ENCODE results near the gene TYW1B. TPM values are rescaled to one million over a fixed set of nuclear protein-coding genes. Genes with fewer than 3 reads are reported as not detected.
"Not testable (repeated sequence)": the region's sequence is repeated elsewhere in the genome, so short reads cannot be mapped to it uniquely, and the experiment has no call there.

The TYW1B gene
- total RNA-seq, 4 donors from 2014 or later = 2.8 to 20.0 (median 10.1) TPM

- TF ChIP-seq CTCF (IDR thresholded peaks at IDR 0.05) = no peak
- TF ChIP-seq POLR2A (IDR thresholded peaks at IDR 0.05) = no peak
- Histone ChIP-seq H3K4me3 (no peak overlapping the region), H3K27me3 (no peaks in the 10 kb centered on the region), H3K9me3 (no peaks in the 10 kb centered on the region), H3K36me3 (no peaks in the 10 kb centered on the region), H3K27ac (no peak overlapping the region), H3K4me1 (no peaks in the 10 kb centered on the region)
- DNase-seq = no peak
- intact Hi-C loops (cut with DNase I; ENCODE audit: low total_unique reads) = no loop called here
These were observed 117.0 kb downstream of the TYW1B start for GRCh38 chr7:72710983-72711382.

- no peaks in the 10 kb centered on the region for H3K9me3 ChIP-seq
- H3K4me1 ChIP-seq = no peaks in the 10 kb centered on the region
- H3K36me3 ChIP-seq = no peaks in the 10 kb centered on the region
- H3K4me3 ChIP-seq = no peak overlapping the region
- TF ChIP-seq POLR2A (IDR thresholded peaks at IDR 0.05) (no peak), CTCF (IDR thresholded peaks at IDR 0.05) (no peak)
- no peak for DNase-seq
- H3K27me3 ChIP-seq = no peaks in the 10 kb centered on the region
- H3K27ac ChIP-seq = no peak overlapping the region
- intact Hi-C loops (cut with DNase I; ENCODE audit: low total_unique reads) = no loop called here
These were observed 118.1 kb downstream of the TYW1B start for GRCh38 chr7:72709909-72710308.

DNA sequence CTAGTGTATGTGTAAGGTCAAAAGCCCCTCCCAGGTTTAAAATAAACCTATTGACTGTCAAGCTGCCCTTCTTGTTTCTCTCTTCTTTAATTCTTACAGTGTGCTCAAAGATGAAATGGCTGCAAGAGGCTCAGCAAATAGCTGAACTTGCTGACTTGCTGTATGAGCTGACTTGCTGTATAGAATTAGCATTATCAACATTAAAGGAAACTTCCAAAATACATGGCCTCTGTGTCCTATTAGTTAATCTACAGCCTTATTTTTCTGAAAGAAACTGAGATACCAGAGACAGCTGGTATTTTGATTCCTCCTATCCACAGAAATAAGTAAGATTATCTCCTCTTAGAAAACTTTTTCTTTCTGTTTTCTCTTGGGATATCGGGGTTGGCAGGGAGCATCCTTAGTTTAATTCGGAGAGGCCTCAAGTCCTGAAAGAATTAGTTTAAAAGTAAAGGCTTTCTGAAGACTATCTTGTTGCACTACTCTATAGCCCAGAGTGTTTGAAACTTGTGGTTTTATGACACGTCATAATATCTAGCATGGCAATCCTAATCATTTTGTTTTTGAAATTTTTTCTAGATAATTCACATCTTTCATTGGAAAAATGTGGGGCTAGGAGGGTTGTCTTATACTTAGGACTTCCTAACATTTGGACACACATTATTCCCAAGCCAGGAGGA, 119.5 kb downstream of the TYW1B start:
- H3K36me3 ChIP-seq; H3K9me3 ChIP-seq; H3K27ac ChIP-seq; intact Hi-C loops (cut with DNase I; ENCODE audit: low total_unique reads); H3K27me3 ChIP-seq; H3K4me3 ChIP-seq; DNase-seq; H3K4me1 ChIP-seq: not testable (repeated sequence)

GRCh38 chr7:72706521-72706920, 121.5 kb downstream of the TYW1B start:
- Histone ChIP-seq H3K9me3 (no peaks in the 10 kb centered on the region), H3K27ac (no peak overlapping the region), H3K4me1 (no peaks in the 10 kb centered on the region), H3K27me3 (no peaks in the 10 kb centered on the region), H3K36me3 (no peaks in the 10 kb centered on the region), H3K4me3 (no peak overlapping the region)
- TF ChIP-seq CTCF (IDR thresholded peaks at IDR 0.05) = no peak
- TF ChIP-seq POLR2A (IDR thresholded peaks at IDR 0.05) = no peak
- intact Hi-C loops (cut with DNase I; ENCODE audit: low total_unique reads) = no loop called here
- DNase-seq = no peak

GRCh38 chr7:72705693-72706092, 122.3 kb downstream of the TYW1B start:
- H3K27me3 ChIP-seq; H3K4me3 ChIP-seq; H3K36me3 ChIP-seq; H3K4me1 ChIP-seq; intact Hi-C loops (cut with DNase I; ENCODE audit: low total_unique reads); H3K9me3 ChIP-seq; DNase-seq; H3K27ac ChIP-seq: not testable (repeated sequence)

GRCh38 chr7:72704894-72705293, 123.1 kb downstream of the TYW1B start:
- H3K4me3 ChIP-seq = no peak overlapping the region
- no peaks in the 10 kb centered on the region for H3K9me3 ChIP-seq
- H3K36me3 ChIP-seq = no peaks in the 10 kb centered on the region
- no peak overlapping the region for H3K27ac ChIP-seq
- H3K4me1 ChIP-seq = no peaks in the 10 kb centered on the region
- DNase-seq = no peak
- no peaks in the 10 kb centered on the region for H3K27me3 ChIP-seq
- TF ChIP-seq POLR2A (IDR thresholded peaks at IDR 0.05) = no peak
- TF ChIP-seq CTCF (IDR thresholded peaks at IDR 0.05) = no peak
- intact Hi-C loops (cut with DNase I; ENCODE audit: low total_unique reads) = no loop called here

DNA sequence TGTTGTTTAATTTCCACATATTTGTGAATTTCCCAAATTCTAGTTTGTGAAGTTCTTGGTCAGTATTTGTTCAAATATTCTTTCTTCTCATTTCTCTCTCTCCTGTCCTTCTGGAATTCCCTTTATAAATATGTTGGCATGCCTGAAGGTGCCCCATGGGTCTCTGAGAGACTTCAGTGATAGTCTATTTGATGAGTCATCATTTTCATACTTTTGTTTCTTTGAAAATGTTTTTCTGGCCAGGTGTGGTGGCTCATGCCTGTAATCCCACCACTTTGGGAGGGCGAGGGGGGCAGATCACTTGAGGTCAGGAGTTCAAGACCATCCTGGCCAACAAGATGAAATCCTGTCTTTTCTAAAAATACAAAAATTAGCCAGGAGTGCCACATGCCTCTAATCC, 127.5 kb downstream of the TYW1B start:
- H3K36me3 ChIP-seq; H3K9me3 ChIP-seq; H3K27me3 ChIP-seq; intact Hi-C loops (cut with DNase I; ENCODE audit: low total_unique reads); DNase-seq; H3K27ac ChIP-seq; H3K4me1 ChIP-seq; H3K4me3 ChIP-seq: not testable (repeated sequence)

- H3K27me3 ChIP-seq; intact Hi-C loops (cut with DNase I; ENCODE audit: low total_unique reads); DNase-seq; H3K9me3 ChIP-seq; H3K4me3 ChIP-seq; H3K36me3 ChIP-seq; H3K4me1 ChIP-seq; H3K27ac ChIP-seq: not testable (repeated sequence)
These were observed 130.9 kb downstream of the TYW1B start for GRCh38 chr7:72697066-72697465.

GRCh38 chr7:72696643-72697042, 131.4 kb downstream of the TYW1B start:
- H3K4me3 ChIP-seq, H3K4me1 ChIP-seq: not testable (repeated sequence)

More at GRCh38 chr7:72696643-72697042, 131.4 kb downstream of the TYW1B start:
- H3K27ac ChIP-seq; H3K36me3 ChIP-seq; intact Hi-C loops (cut with DNase I; ENCODE audit: low total_unique reads); DNase-seq; H3K27me3 ChIP-seq; H3K9me3 ChIP-seq: not testable (repeated sequence)
